GM23248 (cell line): Measurements from ENCODE around the gene RRAGC. TPM values are rescaled to one million over a fixed set of nuclear protein-coding genes. Genes with fewer than 3 reads are reported as not detected.

Experiments used
- DNase-seq: peaks from one replicate; pipeline ENCODE4 v3.0.0-alpha.2; 2015
- H2AFZ ChIP-seq: fragments of 200-600 bp; sonication (generic); 2 replicates; pipeline ENCODE4 v1.6.1; 2016; ENCODE audit warnings: antibody characterized with exemption
- H3F3A ChIP-seq: fragments of 200-600 bp; sonication (generic); 2 replicates; pipeline ENCODE4 v1.6.1; 2016; ENCODE audit warnings: mild to moderate bottlenecking, antibody characterized with exemption, mixed run types; ENCODE audit not compliant: insufficient read depth
- H3K27ac ChIP-seq: fragments of 200-600 bp; sonication (generic); 2 replicates; pipeline ENCODE4 v1.5.1; 2016; ENCODE audit warnings: mild to moderate bottlenecking
- H3K27me3 ChIP-seq: fragments of 200-600 bp; sonication (generic); replicated peaks from 2 replicates; pipeline ENCODE4 v1.6.1; 2016; ENCODE audit warnings: mild to moderate bottlenecking; ENCODE audit not compliant: insufficient read depth
- H3K36me3 ChIP-seq: fragments of 200-600 bp; sonication (generic); 2 replicates; pipeline ENCODE4 v1.6.1; 2016; ENCODE audit warnings: low read depth, mild to moderate bottlenecking
- H3K4me1 ChIP-seq: fragments of 200-600 bp; sonication (generic); 2 replicates; pipeline ENCODE4 v1.6.1; 2016; ENCODE audit warnings: mild to moderate bottlenecking; ENCODE audit not compliant: insufficient read depth
- H3K4me2 ChIP-seq: fragments of 200-600 bp; sonication (generic); one replicate; pipeline ENCODE4 v1.6.1; 2016; ENCODE audit warnings: mild to moderate bottlenecking; ENCODE audit not compliant: unreplicated experiment
- H3K4me3 ChIP-seq: fragments of 200-600 bp; sonication (generic); 2 replicates; pipeline ENCODE4 v1.5.1; 2016; ENCODE audit warnings: mild to moderate bottlenecking
- H3K79me2 ChIP-seq: fragments of 200-600 bp; sonication (generic); 2 replicates; pipeline ENCODE4 v1.6.1; 2016; ENCODE audit warnings: mild to moderate bottlenecking; ENCODE audit not compliant: insufficient read depth
- H3K9ac ChIP-seq: fragments of 200-600 bp; sonication (generic); 2 replicates; pipeline ENCODE4 v1.6.1; 2016; ENCODE audit warnings: mild to moderate bottlenecking
- H3K9me2 ChIP-seq: fragments of 200-600 bp; sonication (generic); 2 replicates; pipeline ENCODE4 v1.6.1; 2016; ENCODE audit warnings: mixed run types, mild to moderate bottlenecking, moderate library complexity; ENCODE audit not compliant: insufficient read depth
- H3K9me3 ChIP-seq: fragments of 200-600 bp; sonication (generic); one replicate; pipeline ENCODE4 v1.6.1; 2017; ENCODE audit warnings: low read depth
- H4K20me1 ChIP-seq: fragments of 200-600 bp; sonication (generic); 2 replicates; pipeline ENCODE4 v1.6.0; 2016; ENCODE audit not compliant: insufficient read depth
- EZH2 ChIP-seq: fragments of 200-600 bp; sonication (generic); IDR thresholded peaks from 2 replicates; pipeline ENCODE4 v1.6.1; 2018; ENCODE audit warnings: antibody characterized with exemption, mild to moderate bottlenecking; ENCODE audit not compliant: insufficient read depth, poor library complexity, severe bottlenecking
- EZH2phosphoT487 ChIP-seq: fragments of 200-600 bp; sonication (generic); IDR thresholded peaks from 2 replicates; pipeline ENCODE4 v1.6.1; 2018; ENCODE audit warnings: antibody characterized with exemption, moderate library complexity, mild to moderate bottlenecking, low read depth; ENCODE audit not compliant: insufficient read depth
- WGBS, 2 experiments: methylation state at CpG; one replicate each; pipeline ENCODE4 v1.1.6; 2015 to 2017; ENCODE audit warnings: low lambda C conversion rate in 2 of 2, low coverage in 1 of 2; ENCODE audit errors: missing lambda C conversion rate in 2 of 2; 5-methylcytosine and 5-hydroxymethylcytosine counted together
- in situ Hi-C: fragments of 300-500 bp; cut with MboI; formaldehyde crosslinking; loops from 2 replicates; pipeline ENCODE4 v1.15.0; 2020
- polyA plus RNA-seq: library from polyadenylated mRNA; unstranded; fragments of >200 nt; fragmentation: Nextera tagmentation; extraction: Ambion mirVana; gene quantifications from 2 replicates; pipeline ENCODE4 v1.2.1, GENCODE V29; 2016
- total RNA-seq: library from RNA; depleted of rRNA; stranded (reverse); fragments of >200 nt; shearing (Covaris generic); gene quantifications from 2 replicates; pipeline ENCODE4 v1.2.3, GENCODE V29; 2014

The RRAGC gene
- total and polyA plus RNA-seq, 2 experiments from 2014 or later, result 17.9 to 19.1 TPM

DNA sequence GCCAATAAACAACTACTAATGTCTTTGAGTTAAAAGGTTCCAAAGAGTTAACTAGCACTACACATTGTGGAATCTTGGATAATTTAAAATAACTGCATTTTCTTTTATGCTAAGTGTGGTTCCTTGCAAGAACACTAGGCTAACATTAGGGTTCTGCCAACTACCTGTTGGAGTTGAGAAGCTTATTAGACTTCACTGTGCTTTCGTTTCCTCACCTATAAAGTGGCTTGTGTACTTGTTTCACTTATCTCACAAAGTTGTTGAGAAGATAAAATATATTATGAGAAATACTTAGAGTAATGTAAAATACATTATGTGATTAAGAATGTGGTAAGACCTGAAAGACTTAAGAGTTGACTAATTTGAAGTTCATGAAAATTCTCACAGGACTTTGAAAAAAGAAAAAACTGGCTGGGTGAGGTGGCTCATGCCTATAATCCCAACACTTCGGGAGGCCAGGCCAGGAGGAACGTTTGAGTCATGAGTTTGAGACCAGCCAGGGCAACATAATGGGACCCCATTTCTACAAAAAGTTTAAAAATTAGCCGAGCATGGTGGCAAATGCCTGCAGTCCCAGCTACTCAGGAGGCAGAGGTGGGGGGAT is 5.6 kb upstream of the RRAGC start:
- no peak for DNase-seq
- WGBS, 2 experiments, result 61 to 73% methylated on average over 4 of the region's 4 CpGs
- in situ Hi-C loops, result loop anchor here (10.0 kb wide), 1 partner anchor 220 kb away; no protein-coding TSS in a partner anchor
- Histone ChIP-seq H3K9ac (no peak overlapping the region), H2AFZ (no peak overlapping the region), H3K4me1 (0 out of 2 replicates have a peak, but pooled peaks cover 5% of the 10 kb centered on the region), H3K79me2 (peaks cover 68% of the 10 kb centered on the region), H4K20me1 (no peaks in the 10 kb centered on the region), H3K27ac (no peak overlapping the region), H3F3A (no peaks in the 10 kb centered on the region), H3K9me3 (no peaks in the 10 kb centered on the region), H3K36me3 (peaks cover 8% of the 10 kb centered on the region; the same call in 1 of the 2 replicates), H3K4me2 (no peak overlapping the region), H3K4me3 (no peak overlapping the region), H3K9me2 (no peaks in the 10 kb centered on the region), H3K27me3 (no peaks in the 10 kb centered on the region)
- TF ChIP-seq EZH2phosphoT487 (no peak), EZH2 (no peak)

DNA sequence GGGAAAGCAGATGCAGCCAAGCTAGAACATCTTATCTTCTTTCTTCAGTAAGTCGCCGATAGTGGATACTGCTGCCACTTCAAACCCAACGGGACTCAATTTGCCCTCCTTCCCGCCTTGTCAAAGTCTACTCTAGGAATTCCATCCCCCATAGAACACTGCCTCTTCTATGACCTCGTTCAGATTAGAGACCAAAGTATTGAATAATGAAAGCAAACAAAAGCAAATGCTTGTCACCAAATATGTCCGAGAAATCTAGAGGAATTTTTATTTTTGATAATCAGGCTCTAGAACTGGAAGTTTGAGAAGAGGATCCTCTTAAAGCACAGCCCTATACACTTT is 853 bp upstream of the RRAGC start:
- Histone ChIP-seq H4K20me1 (no peaks in the 10 kb centered on the region), H3K9me2 (no peaks in the 10 kb centered on the region), H3K9me3 (no peaks in the 10 kb centered on the region), H3F3A (peaks cover 10% of the 10 kb centered on the region; the same call in 1 of the 2 replicates), H3K9ac (peak overlapping the region; percentile 90), H3K27ac (peak overlapping the region; percentile 76; the same call in 1 of the 2 replicates), H3K79me2 (peaks cover 67% of the 10 kb centered on the region), H3K4me2 (peak overlapping the region; percentile 92), H3K4me3 (peak overlapping the region; percentile 98), H3K4me1 (peaks cover 12% of the 10 kb centered on the region; the same call in 1 of the 2 replicates), H2AFZ (peak overlapping the region; percentile 99), H3K36me3 (peaks cover 23% of the 10 kb centered on the region; the same call in 1 of the 2 replicates), H3K27me3 (no peaks in the 10 kb centered on the region)
- WGBS, 2 experiments, result 11 to 13% methylated on average over 6 of the region's 6 CpGs
- peak; percentile 35 for DNase-seq
- TF ChIP-seq EZH2phosphoT487 (no peak), EZH2 (no peak)
- in situ Hi-C loops, result loop anchor here (10.0 kb wide), 1 partner anchor 224 kb away; no protein-coding TSS in a partner anchor

DNA sequence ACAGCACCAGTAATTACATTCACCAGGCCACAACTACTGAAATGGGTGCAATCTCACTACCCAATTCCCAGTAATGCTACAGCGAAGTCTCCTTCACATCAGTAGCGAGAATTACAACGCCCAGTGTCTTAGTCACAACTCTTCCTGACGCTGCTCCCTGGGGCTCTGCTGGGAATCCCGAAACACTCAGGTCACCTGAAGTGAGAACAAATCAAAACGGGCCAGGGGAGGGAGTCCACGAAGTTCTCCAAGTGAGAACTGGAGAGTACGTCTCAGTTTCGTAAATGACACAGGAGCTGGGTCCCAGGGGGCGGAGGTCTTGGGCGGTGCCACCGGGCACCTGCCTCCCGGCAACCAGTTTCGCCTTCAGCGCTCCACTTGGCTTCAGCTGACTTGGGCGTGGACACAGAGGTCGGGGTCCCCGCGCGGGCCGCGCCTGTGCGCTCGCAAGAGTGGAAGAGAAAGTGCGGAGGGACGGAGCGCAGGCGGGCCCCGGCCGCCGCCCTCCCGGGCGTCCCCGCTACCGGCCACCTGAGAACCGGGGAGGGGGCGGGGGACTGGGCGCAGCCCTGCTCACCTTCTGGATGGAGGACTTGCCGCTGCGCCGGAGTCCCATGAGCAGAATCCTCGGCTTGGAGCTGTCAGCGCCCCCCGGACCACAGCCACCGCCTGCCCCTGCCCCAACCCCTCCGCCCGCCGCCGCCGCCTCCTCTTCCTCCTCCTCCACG is 575 bp downstream of the RRAGC start:
- in situ Hi-C loops, result no loop called here
- DNase-seq, result peak; percentile 89

DNA sequence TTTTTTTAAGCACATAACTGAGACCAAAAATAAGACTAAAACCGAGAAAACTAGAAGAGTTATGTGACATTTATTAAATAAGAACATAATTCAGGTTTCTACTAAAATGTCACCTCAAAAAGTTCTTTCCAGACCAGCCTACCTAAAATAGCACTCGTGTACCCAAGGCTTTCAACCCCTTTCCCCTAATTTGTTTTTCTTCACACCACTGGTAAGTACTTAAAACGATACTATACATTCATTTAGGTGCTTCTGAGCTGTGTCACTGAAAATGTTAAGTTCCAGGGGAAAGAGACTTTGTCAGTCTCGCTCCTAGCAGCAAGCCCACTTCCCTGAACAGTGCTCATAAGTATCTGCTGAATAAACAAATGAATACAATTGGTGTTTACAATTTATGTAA is 6.8 kb downstream of the RRAGC start:
- in situ Hi-C loops, result no loop called here
- H3K79me2 ChIP-seq, result peaks cover 50% of the 10 kb centered on the region
- no peak overlapping the region for H3K4me3 ChIP-seq
- WGBS, 2 experiments, result 95 to 97% methylated on average over 4 of the region's 4 CpGs
- H3K9me2 ChIP-seq, result no peaks in the 10 kb centered on the region
- no peak overlapping the region for H3K27ac ChIP-seq
- H3K4me1 ChIP-seq, result no peaks in the 10 kb centered on the region; the same call in 1 of the 2 replicates
- H3K27me3 ChIP-seq, result no peaks in the 10 kb centered on the region
- no peak overlapping the region for H3K4me2 ChIP-seq
- H3K9ac ChIP-seq, result no peak overlapping the region
- no peak overlapping the region for H2AFZ ChIP-seq
- H3F3A ChIP-seq, result 0 out of 2 replicates have a peak, but pooled peaks cover 9% of the 10 kb centered on the region
- no peaks in the 10 kb centered on the region for H3K9me3 ChIP-seq
- H4K20me1 ChIP-seq, result no peaks in the 10 kb centered on the region
- TF ChIP-seq EZH2, result no peak
- no peak for TF ChIP-seq EZH2phosphoT487
- peaks cover 52% of the 10 kb centered on the region for H3K36me3 ChIP-seq
- DNase-seq, result no peak

More for the DNA sequence above, 575 bp downstream of the RRAGC start:
- 1% methylated on average over 31 to 34 of the region's 51 CpGs for WGBS, 2 experiments
- TF ChIP-seq EZH2phosphoT487, result no peak
- TF ChIP-seq EZH2, result no peak
- Histone ChIP-seq H3F3A (peaks cover 10% of the 10 kb centered on the region; the same call in 1 of the 2 replicates), H3K9me3 (no peaks in the 10 kb centered on the region), H3K9ac (peak overlapping the region; percentile 91), H3K27ac (peak overlapping the region; percentile 83), H3K27me3 (no peaks in the 10 kb centered on the region), H3K79me2 (peaks cover 81% of the 10 kb centered on the region), H3K4me2 (peak overlapping the region; percentile 82), H2AFZ (peak overlapping the region; percentile 77), H4K20me1 (no peaks in the 10 kb centered on the region), H3K4me3 (peak overlapping the region; percentile 98), H3K4me1 (peaks cover 12% of the 10 kb centered on the region; the same call in 1 of the 2 replicates), H3K36me3 (peaks cover 26% of the 10 kb centered on the region), H3K9me2 (no peaks in the 10 kb centered on the region)
